ENCODE results near the gene PIEZO2.
"Not testable (repeated sequence)": the region's sequence is repeated elsewhere in the genome, so short reads cannot be mapped to it uniquely, and the experiment has no call there.

The PIEZO2 gene

DNA sequence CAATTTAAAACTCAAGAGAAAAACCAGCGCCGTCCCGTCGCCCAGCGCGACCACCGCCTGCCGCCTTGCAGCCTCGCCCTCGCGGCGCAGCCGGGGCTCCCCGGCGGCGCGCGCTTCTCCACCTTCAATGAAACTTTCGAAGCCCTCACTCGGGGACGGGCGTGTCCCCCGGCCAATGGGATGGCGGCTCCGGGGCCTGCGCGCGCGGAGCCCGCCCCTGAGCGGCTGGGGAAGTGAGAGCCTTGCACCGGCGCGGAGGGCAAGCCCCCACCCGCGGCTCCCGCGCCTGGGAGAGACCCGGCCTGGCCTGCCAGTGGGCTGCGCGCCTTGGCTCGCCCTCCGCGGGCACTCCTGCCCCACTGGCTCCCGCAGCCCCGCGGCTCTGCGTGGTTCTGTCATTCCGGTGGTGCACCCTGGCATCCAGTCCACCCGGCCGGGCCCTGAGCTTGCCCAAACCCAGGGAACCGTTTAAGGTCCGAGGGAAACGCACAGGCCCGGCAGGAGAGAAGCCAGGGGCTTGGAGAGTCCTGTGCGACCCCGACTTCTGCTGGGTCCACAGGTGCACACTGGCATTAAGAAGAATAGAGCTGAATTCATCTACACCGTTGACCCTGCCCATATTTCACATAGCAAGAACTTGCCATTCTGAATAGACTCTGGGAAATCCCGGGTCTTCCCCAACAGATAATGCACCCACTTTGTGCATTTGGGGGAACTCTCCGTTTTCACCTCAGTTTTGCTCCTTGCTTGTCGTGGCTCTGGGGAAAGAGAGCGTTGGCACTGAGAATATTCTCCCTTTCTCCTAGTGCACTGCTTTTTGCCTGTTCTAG is at the start of gene PIEZO2:
Gene PIEZO2 (minus strand): TSS at position 129 of the 830 bp plus-strand sequence. CDS start 981 bp downstream, outside the sequence.
- no peak for DNase-seq

DNA sequence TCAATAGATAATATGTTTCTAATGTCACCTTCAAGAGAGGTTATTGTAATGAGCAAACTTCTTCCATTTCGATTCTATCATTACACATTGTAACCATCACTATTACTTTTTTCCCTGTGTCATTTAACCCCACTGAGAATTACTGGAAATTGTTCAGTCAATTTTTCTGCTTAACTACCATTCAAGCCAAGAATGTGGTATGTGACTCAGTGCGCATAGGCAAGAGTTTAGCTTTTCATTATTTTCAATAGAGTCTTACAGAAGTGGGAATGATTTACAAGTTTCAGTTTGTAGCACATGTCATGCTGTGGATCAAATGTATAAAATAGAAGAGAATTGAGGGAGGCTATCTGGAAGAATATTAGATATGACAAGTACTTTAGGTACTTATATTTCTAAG is 34.3 kb upstream of the PIEZO2 start:
- no peak for DNase-seq

DNA sequence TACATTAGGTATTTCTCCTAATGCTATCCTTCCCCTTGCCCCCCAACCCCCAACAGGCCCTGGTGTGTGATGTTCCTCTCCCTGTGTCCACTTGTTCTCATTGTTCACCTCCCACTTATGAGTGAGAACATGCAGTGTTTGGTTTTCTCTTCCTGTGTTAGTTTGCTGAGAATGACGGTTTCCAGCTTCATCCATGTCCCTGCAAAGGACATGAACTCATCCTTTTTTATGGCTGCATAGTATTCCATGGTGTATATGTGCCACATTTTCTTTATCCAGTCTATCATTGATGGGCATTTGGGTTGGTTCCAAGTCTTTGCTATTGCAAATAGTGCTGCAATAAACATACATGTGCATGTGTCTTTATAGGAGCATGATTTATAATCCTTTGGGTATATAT is 32.3 kb upstream of the PIEZO2 start:
- not testable (repeated sequence) for DNase-seq

- DNase-seq: no peak
Measured at GRCh38 chr18:11179959-11180519, 30.7 kb upstream of the PIEZO2 start.

- no peak for DNase-seq
Measured at GRCh38 chr18:11178951-11179549, 29.7 kb upstream of the PIEZO2 start.

DNA sequence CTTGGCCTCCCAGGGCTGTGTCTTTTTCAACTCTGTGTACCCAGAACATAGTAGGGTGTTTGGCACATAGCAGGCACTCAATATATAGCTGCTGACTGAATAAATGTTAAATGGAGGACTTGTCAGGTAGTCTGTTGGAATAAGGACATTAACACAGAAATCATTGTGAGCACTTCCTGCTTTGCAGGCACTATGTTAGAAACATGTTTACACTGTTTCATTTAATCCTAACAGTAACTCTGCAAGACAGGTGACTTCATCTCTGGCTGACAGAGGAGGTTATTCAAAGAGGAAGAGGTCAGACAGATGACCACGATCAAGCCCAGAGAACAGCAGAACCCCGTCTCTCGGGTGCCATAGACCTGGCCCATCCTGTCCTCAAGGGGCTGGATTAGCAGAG is 28.0 kb upstream of the PIEZO2 start:
- DNase-seq: no peak

- DNase-seq: no peak
Measured at GRCh38 chr18:11176481-11176881, 27.1 kb upstream of the PIEZO2 start.

DNA sequence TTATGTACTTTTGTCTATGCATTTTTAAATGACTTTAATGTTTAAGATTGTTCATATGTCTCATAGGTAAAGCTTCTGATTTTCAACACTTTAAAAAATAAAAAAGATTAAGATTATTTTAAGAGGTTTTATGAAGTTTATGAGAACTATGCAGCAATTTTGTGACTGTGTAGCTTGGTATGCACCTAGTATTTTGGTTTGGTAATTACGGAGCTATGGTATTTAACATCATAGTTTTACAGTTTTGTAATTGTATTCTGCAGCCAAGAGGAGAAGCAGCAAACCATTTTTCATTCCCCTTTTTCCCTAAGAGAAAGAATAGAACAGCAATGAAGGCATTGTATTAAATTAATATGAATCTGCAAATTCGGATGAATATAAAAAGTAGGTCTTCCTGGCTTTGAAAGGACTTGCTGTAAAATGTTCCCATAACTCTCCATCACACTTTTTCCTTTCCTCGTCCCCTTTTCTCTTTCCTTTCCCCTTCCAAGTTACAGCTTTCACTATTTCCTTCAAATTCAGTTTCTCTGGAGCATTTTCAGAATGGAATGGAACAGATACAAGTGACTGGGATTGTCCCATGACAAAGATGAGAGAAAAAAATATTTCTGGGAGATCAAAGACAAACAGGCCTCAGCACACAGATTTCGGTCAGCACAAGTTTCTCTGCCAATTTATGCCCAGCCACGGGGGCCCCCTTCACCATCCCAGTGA is 26.1 kb upstream of the PIEZO2 start:
- no peak for DNase-seq

GRCh38 chr18:11174179-11174578 is 24.8 kb upstream of the PIEZO2 start:
- not testable (repeated sequence) for DNase-seq

DNA sequence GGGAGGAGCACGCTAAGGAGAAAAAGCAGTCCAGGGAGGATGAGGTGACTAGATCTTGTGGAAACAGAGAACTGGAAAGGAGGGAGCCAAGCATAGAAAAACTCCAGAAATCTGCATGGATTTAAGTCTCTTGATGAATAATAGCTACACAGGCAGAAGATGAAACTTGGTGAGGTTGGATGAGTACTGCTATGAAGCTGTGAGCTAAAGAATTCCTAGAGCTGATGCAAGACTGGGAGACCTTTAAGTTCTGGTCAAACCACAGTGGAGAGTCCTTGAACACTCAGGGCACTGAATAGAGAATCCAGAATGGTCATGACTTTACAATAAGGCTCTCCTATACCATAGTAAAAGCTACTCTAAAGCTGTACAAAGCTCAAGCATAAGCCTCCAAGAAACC is 18.4 kb upstream of the PIEZO2 start:
- DNase-seq: no peak

DNA sequence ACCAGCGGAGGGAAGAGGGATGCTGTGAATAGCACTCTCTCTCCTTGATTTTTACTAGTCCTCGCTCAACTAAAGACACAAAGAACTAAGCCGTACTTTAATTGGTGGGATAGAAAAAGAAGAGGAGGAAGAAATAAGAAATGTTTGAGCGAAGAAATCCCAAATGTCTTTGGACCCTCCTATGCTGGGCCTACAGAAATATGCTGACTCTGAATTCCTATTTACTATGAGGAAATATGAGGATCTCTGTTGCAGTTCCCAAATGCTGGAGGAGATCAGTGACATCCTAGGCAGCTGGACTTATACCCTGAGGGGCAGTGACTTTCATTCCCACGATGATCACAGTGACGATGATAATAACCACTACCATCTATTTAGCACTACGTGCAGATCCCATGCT is 16.6 kb upstream of the PIEZO2 start:
- DNase-seq: no peak

- DNase-seq: no peak
Measured at GRCh38 chr18:11165138-11165537, 15.8 kb upstream of the PIEZO2 start.

GRCh38 chr18:11163665-11164064 is 14.3 kb upstream of the PIEZO2 start:
- DNase-seq: no peak

DNA sequence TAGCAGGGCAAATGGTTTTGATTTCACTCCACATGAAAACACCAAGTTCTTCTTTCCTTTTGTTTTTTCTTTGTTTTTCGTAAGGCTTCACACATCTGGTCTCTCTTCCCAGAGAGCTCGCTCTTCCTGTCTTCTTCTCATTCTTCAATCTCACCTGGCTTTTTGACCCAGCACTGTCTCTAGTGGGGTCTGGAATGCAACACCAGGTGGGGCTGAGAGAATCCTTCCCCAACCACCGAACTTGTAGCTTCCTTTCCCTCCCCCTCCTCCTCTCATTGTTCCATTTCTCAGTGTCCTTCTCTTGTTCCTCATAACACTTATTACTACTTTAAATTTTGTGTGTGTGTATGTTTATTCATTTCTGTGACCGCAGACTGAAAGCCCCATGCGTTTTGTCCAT is 13.5 kb upstream of the PIEZO2 start:
- DNase-seq: no peak

GRCh38 chr18:11162462-11162861 is 13.1 kb upstream of the PIEZO2 start:
- no peak for DNase-seq

- DNase-seq: no peak
Measured at GRCh38 chr18:11160313-11160712, 10.9 kb upstream of the PIEZO2 start.

DNA sequence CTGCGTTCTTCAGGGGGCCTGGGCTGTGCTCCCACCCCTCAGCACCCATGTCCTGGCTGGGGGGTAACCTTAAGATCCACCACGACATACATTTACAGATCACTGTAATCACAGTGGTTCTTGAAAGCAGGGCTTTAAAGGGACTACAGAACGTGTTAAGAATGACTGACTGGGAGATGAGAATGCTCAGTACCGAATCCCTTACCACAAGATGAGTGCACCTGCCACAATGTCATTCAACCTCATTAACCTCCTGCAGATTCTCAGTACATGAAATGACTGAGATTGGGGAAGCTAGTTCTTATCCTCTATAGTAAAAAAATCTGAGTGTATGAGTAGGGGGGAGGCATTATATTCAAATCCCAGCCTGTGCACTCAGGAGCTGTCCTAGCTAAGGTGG is 10.5 kb upstream of the PIEZO2 start:
- no peak for DNase-seq

DNA sequence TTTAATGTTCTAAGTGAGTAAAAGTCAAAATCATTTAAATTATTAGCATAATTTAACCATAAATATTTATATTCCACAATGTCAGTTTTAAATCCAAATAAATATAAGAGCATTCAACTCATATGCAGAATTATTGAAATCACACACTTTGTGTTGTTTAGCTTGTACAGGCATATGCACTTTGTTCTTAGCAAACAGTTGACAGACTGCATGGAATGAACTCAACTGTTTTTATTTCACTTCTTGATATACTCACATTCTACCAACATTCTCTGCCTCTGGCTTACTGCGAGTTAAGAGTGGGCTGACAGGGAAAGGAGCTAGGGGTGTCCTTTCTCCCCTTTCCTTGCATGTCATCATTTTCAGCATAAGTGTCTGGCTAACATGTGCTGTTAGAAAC is 7.6 kb upstream of the PIEZO2 start:
- no peak for DNase-seq

DNA sequence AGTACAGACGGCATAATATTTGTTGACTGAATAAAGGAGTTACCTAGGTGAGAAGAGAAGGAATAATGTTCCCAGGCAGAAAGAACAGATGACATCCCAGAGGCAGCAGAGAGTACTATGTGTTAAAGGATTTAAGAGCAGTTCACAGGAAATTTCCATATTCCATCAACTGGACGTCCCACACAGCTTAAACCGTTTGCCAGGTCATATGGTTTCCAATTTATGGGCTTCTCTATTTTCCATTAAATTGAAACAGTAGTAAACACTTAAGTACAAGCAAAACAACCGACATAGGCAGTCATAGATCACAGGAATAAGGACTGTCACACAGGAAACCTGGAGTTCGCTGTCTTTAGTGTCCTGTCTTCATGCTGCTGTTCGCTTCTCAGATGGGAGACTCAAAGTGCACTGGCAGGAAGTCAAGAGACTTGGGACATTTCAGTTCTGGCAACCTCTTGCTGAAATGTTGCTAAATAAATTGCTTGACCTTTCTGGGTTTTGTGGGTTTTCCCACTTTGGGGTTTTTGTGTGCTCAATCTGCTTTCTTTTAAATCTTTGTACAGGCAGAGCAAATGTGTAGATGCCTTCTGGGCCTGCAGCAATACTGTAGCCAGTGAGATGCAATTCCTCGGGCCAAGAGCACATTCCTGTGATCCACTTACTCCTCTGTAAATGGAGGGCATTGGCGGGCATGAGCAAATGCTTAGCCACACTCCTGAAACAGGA is 5.8 kb upstream of the PIEZO2 start:
- no peak for DNase-seq

DNA sequence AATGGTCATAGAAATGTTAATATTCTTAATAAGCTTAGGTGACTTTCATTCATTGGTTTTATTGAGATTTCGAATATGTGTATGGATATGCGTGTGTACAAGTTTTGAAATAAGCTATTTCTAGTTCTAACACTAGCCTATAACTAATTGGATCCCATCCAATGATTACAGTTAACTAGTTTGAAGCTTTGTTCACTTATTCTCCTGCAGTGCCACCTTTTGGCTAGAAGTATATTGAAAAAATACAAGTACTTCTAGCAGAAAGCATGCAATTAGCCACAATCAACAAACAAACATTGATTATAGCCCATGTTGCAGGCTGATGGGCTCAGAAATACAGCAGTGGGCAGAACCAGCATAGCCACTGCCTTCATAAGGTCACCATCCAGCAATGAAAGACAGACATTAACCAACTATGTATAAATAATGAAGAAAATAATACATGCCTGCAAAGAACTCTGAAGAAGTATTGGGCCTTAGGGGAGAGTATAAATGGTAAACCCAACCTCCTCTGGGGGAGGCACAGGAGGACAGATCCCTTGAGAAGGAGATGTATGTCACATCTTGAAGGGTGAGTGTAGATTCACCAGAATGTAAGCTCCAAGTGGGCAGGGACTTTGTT is 5.1 kb upstream of the PIEZO2 start:
- no peak for DNase-seq

DNA sequence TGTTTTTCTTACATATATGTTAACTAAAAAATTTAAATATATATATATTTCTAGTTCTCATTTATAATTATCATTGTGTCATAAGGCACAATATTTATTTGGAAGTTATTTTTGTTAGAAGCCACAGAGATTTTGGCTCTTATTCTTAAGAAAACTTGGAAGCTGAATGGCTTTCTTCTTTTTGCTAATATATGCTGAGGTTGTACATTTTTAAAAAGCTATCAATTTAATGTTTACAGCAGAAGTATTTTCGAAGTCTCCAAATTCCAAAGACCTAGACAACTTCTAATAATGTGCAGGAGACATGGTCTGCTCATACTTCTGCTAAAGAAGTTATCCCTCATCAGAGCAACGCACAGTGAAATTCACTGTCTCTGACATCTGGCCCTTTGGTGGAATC is 3.7 kb upstream of the PIEZO2 start:
- DNase-seq: no peak

GRCh38 chr18:11150271-11150615 is 874 bp upstream of the PIEZO2 start:
- DNase-seq: no peak

Data from activated CD4-positive, CD25-positive, alpha-beta regulatory T cell (primary cell).